ENCODE results near the gene CDYL.

CDYL gene

GRCh38 chr6:4809999-4810918 is 34.1 kb downstream of the CDYL start:
- TF ChIP-seq USF1 (IDR thresholded peaks at IDR 0.05), result no peak
- no peak for TF ChIP-seq NFIC (IDR thresholded peaks at IDR 0.05)
- no peak for TF ChIP-seq EP300 (IDR thresholded peaks at IDR 0.05; ENCODE audit: borderline replicate concordance)
- TF ChIP-seq CEBPB (IDR thresholded peaks at IDR 0.05), result no peak
- TF ChIP-seq CREB1 (IDR thresholded peaks at IDR 0.05; ENCODE audit: low read depth), result no peak
- TF ChIP-seq TEAD4 (IDR thresholded peaks at IDR 0.05), result no peak
- no peak for TF ChIP-seq MAX (IDR thresholded peaks at IDR 0.05)
- TF ChIP-seq TAF1 (IDR thresholded peaks at IDR 0.05; ENCODE audit: low read depth), result no peak
- no peak for TF ChIP-seq ZBTB7A (IDR thresholded peaks at IDR 0.05; ENCODE audit: low read depth)
- TF ChIP-seq EGR1 (IDR thresholded peaks at IDR 0.05), result no peak
- TF ChIP-seq YY1 (IDR thresholded peaks at IDR 0.05; ENCODE audit: low read depth), result no peak
- no peak for TF ChIP-seq TCF12 (IDR thresholded peaks at IDR 0.05; ENCODE audit: low read depth)
- TF ChIP-seq, protein P1, sequence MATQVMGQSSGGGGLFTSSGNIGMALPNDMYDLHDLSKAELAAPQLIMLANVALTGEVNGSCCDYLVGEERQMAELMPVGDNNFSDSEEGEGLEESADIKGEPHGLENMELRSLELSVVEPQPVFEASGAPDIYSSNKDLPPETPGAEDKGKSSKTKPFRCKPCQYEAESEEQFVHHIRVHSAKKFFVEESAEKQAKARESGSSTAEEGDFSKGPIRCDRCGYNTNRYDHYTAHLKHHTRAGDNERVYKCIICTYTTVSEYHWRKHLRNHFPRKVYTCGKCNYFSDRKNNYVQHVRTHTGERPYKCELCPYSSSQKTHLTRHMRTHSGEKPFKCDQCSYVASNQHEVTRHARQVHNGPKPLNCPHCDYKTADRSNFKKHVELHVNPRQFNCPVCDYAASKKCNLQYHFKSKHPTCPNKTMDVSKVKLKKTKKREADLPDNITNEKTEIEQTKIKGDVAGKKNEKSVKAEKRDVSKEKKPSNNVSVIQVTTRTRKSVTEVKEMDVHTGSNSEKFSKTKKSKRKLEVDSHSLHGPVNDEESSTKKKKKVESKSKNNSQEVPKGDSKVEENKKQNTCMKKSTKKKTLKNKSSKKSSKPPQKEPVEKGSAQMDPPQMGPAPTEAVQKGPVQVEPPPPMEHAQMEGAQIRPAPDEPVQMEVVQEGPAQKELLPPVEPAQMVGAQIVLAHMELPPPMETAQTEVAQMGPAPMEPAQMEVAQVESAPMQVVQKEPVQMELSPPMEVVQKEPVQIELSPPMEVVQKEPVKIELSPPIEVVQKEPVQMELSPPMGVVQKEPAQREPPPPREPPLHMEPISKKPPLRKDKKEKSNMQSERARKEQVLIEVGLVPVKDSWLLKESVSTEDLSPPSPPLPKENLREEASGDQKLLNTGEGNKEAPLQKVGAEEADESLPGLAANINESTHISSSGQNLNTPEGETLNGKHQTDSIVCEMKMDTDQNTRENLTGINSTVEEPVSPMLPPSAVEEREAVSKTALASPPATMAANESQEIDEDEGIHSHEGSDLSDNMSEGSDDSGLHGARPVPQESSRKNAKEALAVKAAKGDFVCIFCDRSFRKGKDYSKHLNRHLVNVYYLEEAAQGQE (IDR thresholded peaks at IDR 0.05; ENCODE audit: low read depth), result no peak

GRCh38 chr6:4812068-4812467 is 35.9 kb downstream of the CDYL start:
- TF ChIP-seq ZBTB7A (IDR thresholded peaks at IDR 0.05; ENCODE audit: low read depth) (no peak), TAF1 (IDR thresholded peaks at IDR 0.05; ENCODE audit: low read depth) (no peak), YY1 (IDR thresholded peaks at IDR 0.05; ENCODE audit: low read depth) (no peak), CEBPB (IDR thresholded peaks at IDR 0.05) (no peak), MAX (IDR thresholded peaks at IDR 0.05) (no peak), TCF12 (IDR thresholded peaks at IDR 0.05; ENCODE audit: low read depth) (no peak), USF1 (IDR thresholded peaks at IDR 0.05) (no peak), FOXM1 (IDR thresholded peaks at IDR 0.05; ENCODE audit: borderline replicate concordance, low read depth) (no peak), CREB1 (IDR thresholded peaks at IDR 0.05; ENCODE audit: low read depth) (no peak), NFIC (IDR thresholded peaks at IDR 0.05) (no peak), RAD21 (IDR thresholded peaks at IDR 0.05; ENCODE audit: low read depth) (no peak), TEAD4 (IDR thresholded peaks at IDR 0.05) (no peak), EP300 (IDR thresholded peaks at IDR 0.05; ENCODE audit: borderline replicate concordance) (no peak)
- TF ChIP-seq, protein P1 (IDR thresholded peaks at IDR 0.05; ENCODE audit: low read depth), result no peak

GRCh38 chr6:4813055-4813454 is 36.9 kb downstream of the CDYL start:
- no peak for TF ChIP-seq EP300 (IDR thresholded peaks at IDR 0.05; ENCODE audit: borderline replicate concordance)
- TF ChIP-seq EGR1 (IDR thresholded peaks at IDR 0.05), result no peak
- TF ChIP-seq CREB1 (IDR thresholded peaks at IDR 0.05; ENCODE audit: low read depth), result no peak
- TF ChIP-seq, protein P1 (IDR thresholded peaks at IDR 0.05; ENCODE audit: low read depth), result no peak

DNA sequence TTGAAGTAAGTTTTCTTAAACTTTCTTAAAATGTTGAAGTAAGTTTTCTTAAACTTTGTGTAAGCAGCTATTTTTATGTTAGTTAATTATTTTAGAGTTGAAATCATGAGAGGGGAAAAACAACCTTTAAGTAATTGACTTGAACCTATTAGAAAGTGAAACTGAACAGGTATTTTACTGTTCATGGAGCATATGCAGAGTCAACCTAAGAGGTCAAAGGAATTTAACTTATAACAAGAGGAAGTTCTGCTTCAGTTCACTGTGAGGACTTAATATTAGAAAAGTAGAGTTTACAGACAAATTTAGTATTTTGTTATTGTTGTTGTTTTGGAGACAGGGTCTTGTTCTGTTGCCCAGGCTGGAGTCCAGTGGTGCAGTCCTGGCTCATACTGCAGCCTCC is 38.0 kb downstream of the CDYL start:
- TF ChIP-seq TAF1 (IDR thresholded peaks at IDR 0.05; ENCODE audit: low read depth) (no peak), ZBTB7A (IDR thresholded peaks at IDR 0.05; ENCODE audit: low read depth) (no peak), MAX (IDR thresholded peaks at IDR 0.05) (no peak), YY1 (IDR thresholded peaks at IDR 0.05; ENCODE audit: low read depth) (no peak), EGR1 (IDR thresholded peaks at IDR 0.05) (no peak), TCF12 (IDR thresholded peaks at IDR 0.05; ENCODE audit: low read depth) (no peak), CEBPB (IDR thresholded peaks at IDR 0.05) (no peak), FOXM1 (IDR thresholded peaks at IDR 0.05; ENCODE audit: borderline replicate concordance, low read depth) (no peak), EP300 (IDR thresholded peaks at IDR 0.05; ENCODE audit: borderline replicate concordance) (no peak)
- TF ChIP-seq, protein P1 (IDR thresholded peaks at IDR 0.05; ENCODE audit: low read depth), result no peak

Measured in Ishikawa (cell line).